Jurkat, Clone E6-1 (cell line): ENCODE results near the gene TRAPPC12.

ENCODE experiments used
- DNase-seq: peaks from one replicate; pipeline ENCODE4 v3.0.0-alpha.2; 2011; ENCODE audit warnings: low read depth, low spot score
- H3K4me3 ChIP-seq: 2 replicates; pipeline ENCODE4 v1.5.1; 2011; ENCODE audit warnings: mild to moderate bottlenecking, low read length, control low read depth, moderate library complexity

The TRAPPC12 gene

DNA sequence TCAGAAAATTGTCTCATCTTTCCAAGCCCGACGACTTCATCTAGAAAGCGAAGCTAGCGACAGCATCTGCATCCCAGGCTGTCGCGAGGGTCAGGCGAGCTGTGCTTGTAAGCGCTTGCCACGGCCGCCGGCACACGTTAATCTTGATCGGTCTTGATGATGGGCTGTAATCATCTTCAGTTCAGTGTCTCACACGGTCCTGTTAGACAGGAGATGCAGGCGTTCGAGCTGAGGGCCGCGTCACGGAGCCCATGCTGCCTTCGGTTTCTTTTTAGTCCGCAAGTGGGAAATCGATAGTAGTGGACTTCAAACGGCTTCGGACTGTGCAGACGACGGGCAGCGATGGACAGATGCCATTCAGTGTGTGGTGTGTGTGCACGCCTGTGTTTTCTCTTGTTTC is 96.3 kb downstream of the TRAPPC12 start:
- DNase-seq = no peak
- no peak overlapping the region for H3K4me3 ChIP-seq

DNA sequence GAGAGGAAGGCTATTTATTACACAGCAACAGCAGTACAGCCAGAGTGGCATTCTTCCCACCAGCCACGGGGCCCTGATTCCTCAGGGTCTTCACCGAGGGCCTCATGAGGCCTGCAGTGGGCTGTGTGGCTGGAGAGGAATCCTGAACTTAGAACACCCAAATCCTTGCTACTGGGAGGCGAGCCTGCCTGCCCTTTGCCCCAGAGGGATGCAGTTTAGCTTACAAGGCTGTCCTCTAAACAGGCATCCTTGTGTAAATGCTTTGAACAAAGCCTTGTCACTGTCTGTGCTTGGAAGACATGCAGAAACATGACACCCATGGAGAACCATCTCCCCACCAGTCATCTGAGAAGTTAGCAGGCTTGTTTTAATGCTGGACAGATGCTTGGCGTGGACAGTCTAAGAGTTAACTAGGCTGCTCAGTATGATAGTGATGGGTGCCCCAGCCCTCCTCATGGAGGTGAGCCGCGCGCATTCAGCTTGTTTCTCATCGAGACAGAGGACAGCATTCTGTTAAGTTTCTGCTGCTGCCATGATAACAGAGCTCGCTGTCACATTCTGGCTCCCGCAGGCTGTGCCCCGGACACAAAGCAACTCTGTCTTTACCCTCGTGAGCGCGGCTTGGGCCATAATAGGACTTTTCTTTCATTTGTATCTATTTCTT is 97.0 kb downstream of the TRAPPC12 start:
- DNase-seq = no peak
- H3K4me3 ChIP-seq = no peak overlapping the region

DNA sequence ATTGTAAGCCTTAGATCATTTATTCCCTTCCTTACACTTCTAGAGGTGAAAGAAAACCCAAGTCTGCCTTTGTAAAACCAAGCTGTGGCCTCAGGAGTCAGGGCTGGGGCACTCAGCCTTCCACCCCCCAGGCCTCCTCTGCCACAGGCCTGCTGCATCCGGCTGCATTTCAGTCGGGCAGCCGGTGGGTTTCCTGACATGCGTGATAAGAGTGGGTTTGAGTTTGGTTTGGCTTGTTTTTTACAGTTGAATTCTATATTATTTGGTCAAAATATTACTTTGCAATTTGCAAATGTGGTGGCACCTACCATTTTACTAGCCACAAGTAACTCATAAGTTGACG is 97.5 kb downstream of the TRAPPC12 start:
- H3K4me3 ChIP-seq = no peak overlapping the region
- no peak for DNase-seq

DNA sequence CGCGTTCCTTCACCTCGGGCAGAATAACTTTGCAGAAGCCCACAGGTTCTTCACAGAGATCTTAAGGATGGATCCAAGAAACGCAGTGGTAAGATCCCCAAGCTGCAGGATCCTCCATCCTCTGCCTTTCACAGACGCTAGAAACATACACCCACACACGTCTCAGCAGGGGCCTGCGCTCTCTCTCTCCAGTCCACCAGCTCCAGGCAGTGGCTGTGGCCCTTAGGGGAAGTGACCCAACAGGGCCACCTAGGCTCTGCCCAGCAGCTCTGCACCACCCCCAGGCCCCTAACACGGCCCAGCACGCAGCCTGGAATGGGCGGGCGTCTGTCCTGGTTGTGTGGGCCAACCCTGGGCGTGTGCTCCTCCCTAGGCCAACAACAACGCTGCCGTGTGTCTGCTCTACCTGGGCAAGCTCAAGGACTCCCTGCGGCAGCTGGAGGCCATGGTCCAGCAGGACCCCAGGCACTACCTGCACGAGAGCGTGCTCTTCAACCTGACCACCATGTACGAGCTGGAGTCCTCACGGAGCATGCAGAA is 99.4 kb downstream of the TRAPPC12 start:
- H3K4me3 ChIP-seq = no peak overlapping the region
- DNase-seq = no peak

DNA sequence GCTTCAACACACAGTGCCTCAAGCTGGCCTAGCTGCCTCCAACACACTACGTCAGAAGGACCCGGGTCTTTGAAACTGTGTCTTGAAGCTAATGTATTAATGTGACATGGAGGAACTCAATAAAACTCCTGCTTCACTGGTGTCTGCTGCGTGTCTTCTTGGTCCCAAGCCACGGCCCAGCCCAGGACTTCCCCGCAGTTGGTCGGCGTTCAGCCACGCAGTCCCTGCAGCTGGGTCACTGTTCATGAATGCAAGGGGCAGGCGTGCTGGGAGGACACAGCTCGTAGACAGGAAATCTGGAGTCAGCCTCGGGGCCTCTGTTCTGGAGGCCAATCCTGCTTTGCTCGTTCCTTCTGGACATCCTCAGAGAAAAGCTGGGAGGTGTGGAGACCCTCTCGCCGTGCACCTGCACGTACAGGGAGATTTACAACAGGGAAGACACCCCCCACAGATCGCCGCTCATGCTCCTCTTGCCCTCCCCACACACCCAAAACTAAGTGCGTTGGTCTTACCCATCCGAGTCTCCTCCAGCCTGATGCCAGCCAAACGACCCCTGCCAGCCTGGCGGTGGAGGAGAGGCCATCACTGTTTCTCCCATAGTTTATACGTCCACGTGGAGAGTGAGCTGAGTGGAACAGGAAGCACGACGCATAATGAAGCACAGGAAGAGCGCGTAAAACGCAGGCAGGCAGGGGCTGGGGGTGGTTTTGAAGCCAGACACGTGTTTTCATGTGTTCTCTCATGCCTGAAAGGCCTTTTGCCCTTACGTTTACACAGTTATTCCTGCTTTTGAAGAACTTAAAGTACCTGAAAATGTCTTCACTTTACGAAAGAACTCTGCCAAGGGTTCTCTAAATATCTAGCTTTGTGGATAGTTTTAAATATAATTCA is 100.2 kb downstream of the TRAPPC12 start:
- peak; percentile 46 for DNase-seq
- H3K4me3 ChIP-seq = no peak overlapping the region

DNA sequence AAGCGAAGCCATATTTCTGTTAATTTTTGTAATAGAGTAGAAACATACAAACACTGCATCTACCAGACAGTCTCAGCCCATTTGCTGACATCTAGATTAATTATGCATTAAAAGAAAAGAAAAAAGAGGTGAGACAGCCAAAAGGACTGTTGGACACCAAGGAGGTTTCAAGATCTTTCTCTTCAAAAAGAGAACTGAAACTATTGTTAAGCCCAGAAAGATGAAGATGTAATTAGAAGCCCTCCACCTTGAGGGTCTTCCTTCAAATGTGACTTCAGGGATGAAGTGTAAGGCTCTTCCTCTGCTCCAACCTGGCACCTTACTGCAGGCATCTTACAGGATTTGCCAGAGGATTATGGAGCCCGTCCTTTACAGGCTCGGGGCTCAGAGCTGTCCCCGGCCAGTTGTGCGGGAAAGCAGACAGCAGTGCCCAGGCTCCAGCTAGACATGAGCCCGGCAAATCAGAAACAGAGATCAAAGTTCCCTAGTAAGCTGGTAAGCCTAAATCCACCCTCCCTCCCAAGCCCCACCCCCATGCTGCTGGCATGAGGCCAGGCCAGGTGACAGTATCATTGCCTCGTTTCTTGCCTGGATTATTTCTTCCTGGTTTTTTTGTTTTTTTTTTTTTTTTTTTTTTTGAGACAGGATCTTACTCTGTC is 101.0 kb downstream of the TRAPPC12 start:
- no peak overlapping the region for H3K4me3 ChIP-seq
- peak; percentile 67 for DNase-seq

DNA sequence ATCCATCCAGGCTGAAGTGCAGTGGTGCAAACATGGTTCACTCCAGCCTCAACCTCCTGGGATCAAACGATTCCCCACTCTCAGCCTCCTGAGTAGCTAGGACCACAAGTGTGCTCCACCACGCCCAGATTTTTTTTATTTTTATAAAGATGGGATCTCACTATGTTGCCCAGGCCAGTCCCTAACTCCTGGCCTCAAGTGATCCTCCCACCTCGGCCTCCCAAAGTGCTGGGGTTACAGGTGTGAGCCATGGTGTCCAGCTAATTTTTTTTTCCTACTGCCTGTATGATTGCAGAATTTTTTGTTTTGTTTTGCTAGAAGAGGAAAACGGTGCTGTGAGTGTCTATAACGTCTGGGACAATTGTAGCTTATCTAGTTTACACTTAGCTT is 101.5 kb downstream of the TRAPPC12 start:
- no peak for DNase-seq
- H3K4me3 ChIP-seq = no peak overlapping the region

DNA sequence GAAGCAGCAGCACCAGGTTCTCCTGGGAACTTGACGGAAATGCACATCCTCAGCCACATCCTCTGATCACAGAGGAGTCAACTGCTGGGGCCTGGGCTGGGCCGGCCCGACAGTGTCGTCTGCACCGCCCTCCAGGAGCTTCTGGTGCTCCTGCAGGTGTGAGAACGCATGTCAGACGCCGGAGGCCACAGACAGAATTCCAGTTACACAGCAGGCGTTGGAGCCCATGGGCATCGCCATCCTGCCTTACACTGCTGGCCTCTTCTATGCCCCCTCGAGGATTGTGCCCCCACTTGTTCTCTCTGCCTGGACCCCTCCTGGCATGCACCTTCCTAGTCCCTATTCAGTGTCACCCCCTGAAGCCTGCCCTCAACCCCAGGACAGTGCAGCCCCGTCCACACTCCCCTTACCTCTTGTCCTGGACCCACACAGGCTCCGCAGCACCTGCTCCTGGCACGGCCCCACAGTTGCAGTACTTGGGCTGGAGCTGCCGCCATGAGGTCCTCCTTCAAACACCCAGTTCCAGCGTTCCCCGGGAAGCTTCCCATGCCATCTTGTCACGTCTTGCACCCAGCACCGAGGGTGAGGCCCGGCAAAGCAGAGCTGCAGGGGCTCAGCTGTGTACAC is 102.4 kb downstream of the TRAPPC12 start:
- H3K4me3 ChIP-seq = no peak overlapping the region
- peak; percentile 86 for DNase-seq

DNA sequence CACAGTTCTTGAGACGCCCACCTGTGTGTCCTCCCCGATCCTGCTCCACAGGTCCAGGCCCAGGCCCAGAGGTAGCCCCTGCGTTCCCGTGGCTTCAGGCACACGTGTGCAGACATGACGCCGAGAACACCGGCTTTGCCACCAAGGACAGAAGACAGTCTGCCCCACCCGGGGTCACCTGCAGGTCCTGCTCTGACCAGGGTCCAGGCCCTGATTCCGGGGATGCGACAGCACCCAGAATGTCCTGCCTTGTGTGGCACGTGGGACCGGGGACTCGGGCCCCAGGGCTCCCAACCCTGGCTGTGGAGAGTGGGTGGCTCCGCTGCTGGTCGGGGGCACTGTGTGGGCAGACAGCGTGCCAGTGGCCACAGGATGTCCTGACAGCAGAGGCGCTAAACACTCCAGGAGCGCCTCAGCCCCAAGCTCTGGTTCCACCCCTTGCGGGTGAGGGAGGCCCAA is 102.9 kb downstream of the TRAPPC12 start:
- H3K4me3 ChIP-seq = no peak overlapping the region
- no peak for DNase-seq

DNA sequence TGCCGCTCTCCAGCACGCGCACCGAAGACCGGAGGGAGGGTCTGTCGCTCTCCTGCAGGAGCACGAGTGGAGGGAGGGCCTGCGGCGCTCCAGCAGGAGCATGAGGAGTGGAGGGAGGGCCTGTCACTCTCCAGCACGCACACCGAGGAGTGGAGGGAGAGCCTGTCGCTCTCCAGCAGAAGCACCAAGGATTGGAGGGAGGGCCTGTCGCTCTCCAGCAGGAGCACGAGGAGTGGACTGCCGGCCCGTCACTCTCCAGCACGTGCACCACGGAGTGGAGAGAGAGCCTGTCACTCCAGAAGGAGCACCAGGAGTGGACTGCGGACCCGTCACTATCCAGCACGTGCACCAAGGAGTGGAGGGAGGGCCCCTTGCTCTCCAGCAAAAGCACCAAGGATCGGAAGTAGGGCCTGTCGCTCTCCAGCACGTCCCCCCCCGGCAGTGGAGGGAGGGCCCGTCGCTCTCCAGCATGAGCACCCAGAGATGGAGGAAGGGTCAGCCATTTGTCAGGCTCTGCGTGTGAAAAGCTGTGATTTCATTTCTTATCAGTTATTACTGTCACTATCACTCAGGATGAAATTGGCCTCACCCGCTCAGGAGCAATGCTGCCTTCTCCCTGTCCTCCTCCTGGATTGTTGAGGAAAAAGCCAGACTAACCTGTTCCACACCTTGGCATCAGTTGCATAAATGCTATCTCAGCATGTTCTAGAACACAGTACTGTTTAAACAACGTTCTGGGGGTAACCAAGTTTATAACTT is 103.9 kb downstream of the TRAPPC12 start:
- no peak for DNase-seq
- no peak overlapping the region for H3K4me3 ChIP-seq

DNA sequence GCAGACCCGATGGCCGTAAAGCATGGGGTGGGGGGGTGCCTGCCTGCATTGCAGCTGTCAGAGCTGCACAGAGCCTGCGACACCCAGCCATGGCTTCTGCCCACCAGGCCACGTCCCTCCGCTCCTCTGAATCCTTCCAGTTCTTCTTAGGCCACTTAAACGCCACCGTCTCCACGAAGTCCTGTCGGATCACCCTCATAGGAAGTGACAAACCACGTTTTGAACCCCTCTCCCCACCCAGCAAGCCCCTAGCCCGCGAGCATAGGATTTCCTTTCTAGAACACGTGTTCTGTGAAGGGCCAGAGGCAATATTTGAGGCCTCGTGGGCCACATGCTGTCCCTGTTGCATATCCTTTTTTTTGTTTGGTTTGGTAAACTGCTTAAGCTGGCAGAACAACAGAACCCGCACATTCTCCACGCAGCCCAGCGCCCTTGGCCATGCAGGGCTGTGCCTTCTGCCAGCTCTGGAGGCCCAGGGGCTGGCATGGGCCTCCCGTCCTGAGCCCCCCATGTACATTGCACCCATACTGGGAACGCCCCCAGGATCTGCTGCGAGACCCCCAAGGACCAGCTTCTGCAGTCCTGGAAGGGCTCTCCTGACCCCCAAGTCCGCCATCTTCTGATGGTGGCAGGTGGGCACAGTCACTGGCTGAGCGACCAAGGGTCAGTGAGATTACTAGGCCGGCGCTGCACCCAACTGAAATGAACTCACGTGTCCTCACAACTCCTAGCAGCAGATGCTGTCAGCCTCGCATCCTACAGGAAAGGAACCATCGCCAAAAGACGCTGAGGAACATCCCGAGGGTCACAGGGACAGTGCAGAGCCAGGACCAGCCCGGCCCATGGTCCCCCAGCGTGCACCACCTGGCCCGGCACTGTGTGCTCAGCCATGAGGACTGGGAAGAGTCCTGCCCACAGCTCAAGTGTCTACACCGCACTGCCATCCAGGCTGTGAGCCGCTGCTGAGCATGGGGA is 104.8 kb downstream of the TRAPPC12 start:
- DNase-seq = no peak
- H3K4me3 ChIP-seq = no peak overlapping the region

DNA sequence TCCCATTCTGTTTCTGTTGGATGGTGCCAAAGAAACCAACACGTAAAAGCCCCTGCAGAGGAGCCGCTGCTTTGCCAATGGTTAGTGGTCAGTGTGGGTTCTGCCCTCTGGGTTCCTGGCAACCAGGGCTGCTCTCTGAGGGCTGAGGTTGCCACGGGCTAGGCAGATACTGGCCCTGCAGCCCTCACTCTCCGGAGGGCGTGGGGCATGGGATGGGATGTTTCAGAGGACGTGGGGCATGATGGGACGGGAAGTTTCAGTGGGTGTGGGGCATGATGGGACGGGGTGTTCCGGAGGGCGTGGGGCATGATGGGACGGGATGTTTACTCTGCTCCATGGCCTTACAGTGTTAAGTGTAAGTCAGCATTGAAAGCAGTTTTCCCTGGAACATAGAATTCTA is 105.7 kb downstream of the TRAPPC12 start:
- no peak overlapping the region for H3K4me3 ChIP-seq
- DNase-seq = no peak

DNA sequence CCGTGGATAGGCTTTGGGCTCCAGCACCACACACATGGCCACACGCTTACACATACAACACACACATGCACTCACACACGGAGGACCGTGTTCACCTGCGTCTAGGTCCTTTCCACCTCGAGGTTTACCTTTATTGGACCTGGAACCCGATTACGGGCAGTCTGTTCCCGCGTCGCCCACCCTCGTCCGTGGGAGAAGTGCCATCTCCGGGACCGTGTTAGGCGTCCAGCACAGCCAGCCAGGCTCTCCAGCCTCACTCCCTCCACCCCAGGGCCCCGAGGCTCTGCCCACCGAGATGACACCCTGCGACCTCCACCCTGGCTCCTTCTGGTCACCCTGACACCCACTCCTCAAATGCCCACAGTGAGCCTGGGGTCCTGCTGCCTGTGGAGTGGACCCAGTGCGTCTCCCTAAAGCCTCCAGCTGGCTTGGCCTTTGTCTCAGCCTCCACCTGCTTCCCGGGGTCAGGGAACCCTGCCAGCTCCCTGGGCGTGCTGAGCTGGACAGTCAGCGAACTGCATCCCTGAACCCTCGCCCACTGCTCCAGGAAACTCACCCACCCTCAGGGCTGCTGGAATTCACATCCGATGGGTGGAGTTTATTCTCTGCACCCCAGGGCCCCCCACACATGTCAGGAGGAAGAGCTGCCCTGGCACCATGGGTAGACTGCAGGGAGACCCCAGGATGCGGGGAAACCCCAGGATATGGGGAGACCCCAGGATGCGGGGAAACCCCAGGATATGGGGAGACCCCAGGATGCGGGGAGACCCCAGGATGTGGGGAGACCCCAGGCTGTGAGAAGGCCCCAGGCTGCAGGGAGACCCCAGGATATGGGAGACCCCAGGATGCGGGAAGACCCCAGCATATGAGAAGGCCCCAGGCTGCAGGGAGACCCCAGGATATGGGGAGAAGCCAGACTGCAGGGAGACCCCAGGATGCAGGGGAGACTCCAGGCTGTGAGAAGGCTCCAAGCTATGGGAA is 106.8 kb downstream of the TRAPPC12 start:
- no peak overlapping the region for H3K4me3 ChIP-seq
- DNase-seq = no peak

DNA sequence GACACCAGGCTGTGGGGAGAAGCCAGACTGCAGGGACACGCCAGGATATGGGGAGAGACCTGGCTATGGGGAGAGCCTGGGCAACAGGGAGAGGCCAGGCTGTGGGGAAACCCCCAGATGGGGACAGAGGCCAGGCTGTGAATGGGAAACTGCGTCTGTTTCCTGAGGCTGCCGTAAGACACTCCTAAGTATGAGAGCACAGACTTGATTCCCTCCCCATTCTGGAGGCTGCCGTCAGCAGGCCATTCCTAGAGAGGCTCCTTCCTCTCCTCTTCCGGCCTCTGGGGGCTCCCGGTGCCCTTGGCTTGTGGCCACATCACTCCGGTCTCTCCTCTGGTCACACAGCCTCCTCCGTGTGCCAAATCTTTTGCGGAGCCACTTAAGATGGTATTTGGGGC is 107.5 kb downstream of the TRAPPC12 start:
- no peak for DNase-seq
- no peak overlapping the region for H3K4me3 ChIP-seq

DNA sequence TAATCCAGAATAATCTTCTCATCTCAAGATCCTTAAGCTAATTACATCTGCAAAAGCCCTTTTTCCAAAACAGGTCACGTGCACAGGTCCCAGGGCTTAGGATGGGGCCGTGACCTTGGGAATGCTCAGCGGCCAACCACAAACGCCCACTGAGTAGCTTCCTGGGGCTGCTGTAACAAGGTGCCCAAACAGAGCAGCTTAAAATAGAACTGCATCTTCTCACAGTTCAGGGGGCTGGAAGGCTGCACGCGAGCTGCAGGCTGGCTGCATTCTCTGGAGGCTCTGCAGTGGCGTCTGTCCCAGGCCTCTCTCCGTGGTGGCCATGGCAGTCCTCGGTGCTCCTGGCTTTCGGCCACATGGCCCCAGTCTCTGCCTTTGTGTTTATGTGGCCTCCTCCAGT is 107.9 kb downstream of the TRAPPC12 start:
- DNase-seq = no peak

DNA sequence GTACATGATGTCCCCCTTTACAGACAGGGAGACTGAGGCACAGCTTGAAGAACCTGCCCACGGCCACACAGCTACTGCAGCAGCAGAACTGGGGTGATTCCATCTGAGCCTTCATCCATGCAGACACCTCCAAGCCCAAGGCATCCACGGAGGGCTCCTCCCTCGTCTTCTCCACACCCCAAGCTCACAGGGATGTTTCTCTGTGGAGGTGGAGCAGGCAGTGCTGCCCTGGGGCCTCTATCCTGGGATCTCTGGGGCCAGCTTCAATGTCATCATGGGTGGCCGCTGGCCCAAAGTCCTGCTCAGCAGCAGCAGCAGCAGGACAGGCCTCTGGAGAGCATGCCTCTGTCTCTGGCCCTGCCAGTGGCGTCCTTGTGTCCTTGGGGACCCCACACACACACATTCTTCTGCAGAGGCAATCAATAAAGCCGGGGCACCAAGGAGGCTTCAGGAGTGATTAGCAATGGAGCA is 108.6 kb downstream of the TRAPPC12 start:
- no peak overlapping the region for H3K4me3 ChIP-seq
- DNase-seq = no peak

More for the DNA sequence above, 107.9 kb downstream of the TRAPPC12 start:
- no peak overlapping the region for H3K4me3 ChIP-seq
